H9 (cell line): ENCODE data around the gene MYL11. TPM values are rescaled to one million over a fixed set of nuclear protein-coding genes. Genes with fewer than 3 reads are reported as not detected.

Source experiments
- DNase-seq: peaks from one replicate; pipeline ENCODE4 v3.0.0-alpha.2; 2017
- H2AFZ ChIP-seq: one replicate; pipeline ENCODE4 v1.6.1; 2013; ENCODE audit warnings: mild to moderate bottlenecking, low read length, control low read depth, moderate library complexity
- H2AK5ac ChIP-seq: 2 replicates; pipeline ENCODE4 v1.6.1; 2013; ENCODE audit warnings: low read length, control low read depth, mixed read lengths; ENCODE audit not compliant: insufficient read length
- H2BK120ac ChIP-seq: one replicate; pipeline ENCODE4 v1.6.1; 2013; ENCODE audit warnings: low read depth, mild to moderate bottlenecking, low read length, control low read depth, inconsistent platforms; ENCODE audit not compliant: poor library complexity, severe bottlenecking
- H2BK12ac ChIP-seq: 2 replicates; pipeline ENCODE4 v1.6.1; 2013; ENCODE audit warnings: low read length, control low read depth, mixed read lengths, low read depth; ENCODE audit not compliant: insufficient read length
- H2BK15ac ChIP-seq: 2 replicates; pipeline ENCODE4 v1.6.1; 2013; ENCODE audit warnings: low read depth, low read length, control low read depth
- H2BK20ac ChIP-seq: one replicate; pipeline ENCODE4 v1.6.1; 2013; ENCODE audit warnings: low read depth, mild to moderate bottlenecking, low read length, control low read depth, inconsistent platforms; ENCODE audit not compliant: poor library complexity, severe bottlenecking
- H2BK5ac ChIP-seq: 2 replicates; pipeline ENCODE4 v1.6.1; 2013; ENCODE audit warnings: low read length, control low read depth, mixed read lengths; ENCODE audit not compliant: insufficient read length
- H3K14ac ChIP-seq: 2 replicates; pipeline ENCODE4 v1.6.1; 2013; ENCODE audit warnings: low read length, control low read depth; ENCODE audit not compliant: insufficient read depth
- H3K18ac ChIP-seq: 2 replicates; pipeline ENCODE4 v1.6.1; 2013; ENCODE audit warnings: low read depth, mild to moderate bottlenecking, mixed read lengths, low read length, control low read depth; ENCODE audit not compliant: insufficient read length
- H3K23ac ChIP-seq: 2 replicates; pipeline ENCODE4 v1.6.1; 2013; ENCODE audit warnings: low read length, control low read depth, mixed read lengths, low read depth; ENCODE audit not compliant: insufficient read length
- H3K23me2 ChIP-seq: 2 replicates; pipeline ENCODE4 v1.6.1; 2013; ENCODE audit warnings: low read depth, mild to moderate bottlenecking, mixed read lengths, low read length, control low read depth; ENCODE audit not compliant: insufficient read length, poor library complexity, severe bottlenecking
- H3K27ac ChIP-seq: 2 replicates; pipeline ENCODE4 v1.5.1; 2013; ENCODE audit warnings: low read length, control low read depth, mixed read lengths, low read depth; ENCODE audit not compliant: insufficient read length
- H3K27me3 ChIP-seq: 2 replicates; pipeline ENCODE4 v1.6.1; 2013; ENCODE audit warnings: low read length, control low read depth, inconsistent platforms; ENCODE audit not compliant: insufficient read depth
- H3K4ac ChIP-seq: 2 replicates; pipeline ENCODE4 v1.6.1; 2013; ENCODE audit warnings: low read depth, mild to moderate bottlenecking, control low read depth, inconsistent platforms, low read length, moderate library complexity
- H3K4me1 ChIP-seq: 2 replicates; pipeline ENCODE4 v1.6.1; 2013; ENCODE audit warnings: low read length, control low read depth, inconsistent platforms; ENCODE audit not compliant: insufficient read depth
- H3K4me2 ChIP-seq: 2 replicates; pipeline ENCODE4 v1.6.1; 2013; ENCODE audit warnings: low read length, control low read depth, mixed read lengths; ENCODE audit not compliant: insufficient read length, insufficient read depth
- H3K56ac ChIP-seq: 2 replicates; pipeline ENCODE4 v1.6.1; 2013; ENCODE audit warnings: low read depth, mild to moderate bottlenecking, mixed read lengths, low read length, control low read depth; ENCODE audit not compliant: insufficient read length
- H3K79me1 ChIP-seq: 2 replicates; pipeline ENCODE4 v1.6.1; 2013; ENCODE audit warnings: low read depth, mild to moderate bottlenecking, moderate library complexity, low read length, control low read depth, inconsistent platforms; ENCODE audit not compliant: insufficient read depth, poor library complexity, severe bottlenecking
- H3K79me2 ChIP-seq: 2 replicates; pipeline ENCODE4 v1.6.1; 2013; ENCODE audit warnings: low read length, control low read depth, inconsistent platforms; ENCODE audit not compliant: insufficient read depth
- H3K9ac ChIP-seq: 2 replicates; pipeline ENCODE4 v1.6.1; 2013; ENCODE audit warnings: low read length, control low read depth, mixed read lengths; ENCODE audit not compliant: insufficient read length; ENCODE audit errors: extremely low read depth
- H3K9me3 ChIP-seq: one replicate; pipeline ENCODE4 v1.6.1; 2013; ENCODE audit warnings: low read depth, low read length, inconsistent platforms; ENCODE audit not compliant: control insufficient read depth
- H3T11ph ChIP-seq: one replicate; pipeline ENCODE4 v1.6.1; 2013; ENCODE audit warnings: mild to moderate bottlenecking, low read length, control low read depth, inconsistent platforms
- H4K20me1 ChIP-seq: one replicate; pipeline ENCODE4 v1.6.1; 2013; ENCODE audit not compliant: control insufficient read depth, insufficient read length, insufficient read depth
- H4K5ac ChIP-seq: 2 replicates; pipeline ENCODE4 v1.6.1; 2013; ENCODE audit warnings: low read depth, mild to moderate bottlenecking, mixed read lengths, low read length, control low read depth; ENCODE audit not compliant: insufficient read length
- H4K8ac ChIP-seq: replicated peaks from 2 replicates; pipeline ENCODE4 v1.6.1; 2013; ENCODE audit warnings: low read length, control low read depth, mixed read lengths, low read depth; ENCODE audit not compliant: insufficient read length
- H4K91ac ChIP-seq: 2 replicates; pipeline ENCODE4 v1.6.1; 2013; ENCODE audit warnings: low read depth, mild to moderate bottlenecking, moderate library complexity, mixed read lengths, low read length, control low read depth; ENCODE audit not compliant: insufficient read length
- H3K27ac Mint-ChIP-seq, 3 experiments: 2 replicates in 2 of 3; 3 replicates in 1 of 3; pipeline ENCODE4 v1.8.0; 2020 to 2021; ENCODE audit warnings: mixed read lengths in 3 of 3, mild to moderate bottlenecking in 1 of 3, moderate library complexity in 1 of 3
- H3K27me3 Mint-ChIP-seq: 2 replicates; pipeline ENCODE4 v1.8.0; 2021; ENCODE audit warnings: low read depth, mild to moderate bottlenecking, moderate library complexity, mixed read lengths
- H3K36me3 Mint-ChIP-seq, 3 experiments: 2 replicates in 2 of 3; 3 replicates in 1 of 3; pipeline ENCODE4 v1.8.0; 2020 to 2021; ENCODE audit warnings: low read depth in 3 of 3, mixed read lengths in 3 of 3; ENCODE audit not compliant: insufficient read depth in 1 of 3
- H3K4me1 Mint-ChIP-seq, 2 experiments: 2 replicates each; pipeline ENCODE4 v1.8.0; 2020; ENCODE audit warnings: mixed read lengths in 2 of 2
- H3K4me3 Mint-ChIP-seq, 2 experiments: 2 replicates in 1 of 2; 3 replicates in 1 of 2; pipeline ENCODE4 v1.8.0; 2020 to 2021; ENCODE audit warnings: mild to moderate bottlenecking in 2 of 2, mixed read lengths in 2 of 2, moderate library complexity in 1 of 2
- H3K9me3 Mint-ChIP-seq, 2 experiments: 2 replicates in 1 of 2; 3 replicates in 1 of 2; pipeline ENCODE4 v1.8.0; 2020; ENCODE audit warnings: mild to moderate bottlenecking in 2 of 2, mixed read lengths in 2 of 2, moderate library complexity in 1 of 2
- CTCF ChIP-seq: fragments of 200-600 bp; sonication (generic); conservative IDR thresholded peaks from 3 replicates; pipeline ENCODE4 v1.8.0; 2021; ENCODE audit warnings: antibody characterized with exemption, mild to moderate bottlenecking
- WGBS: extraction: QIAGEN DNeasy Blood & Tissue Kit; methylation state at CpG from one replicate; pipeline ENCODE4 v1.1.7; 2013; ENCODE audit warnings: missing lambda C conversion rate, low lambda C conversion rate, mixed read lengths; ENCODE audit not compliant: insufficient read length; ENCODE audit errors: extremely low coverage; 5-methylcytosine and 5-hydroxymethylcytosine counted together
- total RNA-seq: library from RNA; stranded (reverse); gene quantifications from 2 replicates; pipeline ENCODE4 v1.2.1, GENCODE V29; 2021

Gene MYL11
- total RNA-seq, 1 experiment from 2014 or later = 0.70 TPM

- H2BK120ac ChIP-seq = no peak overlapping the region
- WGBS = no CpG with 5 or more reads among the region's 11 CpGs
- no peak overlapping the region for H2BK5ac ChIP-seq
- no peaks in the 10 kb centered on the region for H3K27me3 ChIP-seq
- H3K56ac ChIP-seq = no peak overlapping the region
- H2AK5ac ChIP-seq = no peak overlapping the region
- no peaks in the 10 kb centered on the region for H3K9me3 Mint-ChIP-seq
- H3K4me2 ChIP-seq = no peak overlapping the region
- no peak overlapping the region for H3K23ac ChIP-seq
- H3K36me3 Mint-ChIP-seq = peaks cover 25 to 56% (median 49%) of the 10 kb centered on the region in 3 experiments; a peak in 6 of 7 replicates
- H3K27me3 Mint-ChIP-seq = no peaks in the 10 kb centered on the region; the same call in 1 of the 2 replicates
- H4K8ac ChIP-seq = no peak overlapping the region
- H3T11ph ChIP-seq = no peak overlapping the region
- H4K5ac ChIP-seq = no peak overlapping the region
- H3K4me1 Mint-ChIP-seq = peaks cover 14 to 17% of the 10 kb centered on the region in 2 experiments
- DNase-seq = no peak
- no peak for TF ChIP-seq CTCF
- no peak overlapping the region for H3K27ac Mint-ChIP-seq
- no peak overlapping the region for H2AFZ ChIP-seq
- H4K20me1 ChIP-seq = no peaks in the 10 kb centered on the region
- H3K23me2 ChIP-seq = peaks cover 13% of the 10 kb centered on the region
- no peak overlapping the region for H4K91ac ChIP-seq
- H3K9me3 ChIP-seq = no peaks in the 10 kb centered on the region
- H2BK12ac ChIP-seq = no peak overlapping the region
- no peak overlapping the region for H3K27ac ChIP-seq
- H3K79me2 ChIP-seq = peaks cover 3% of the 10 kb centered on the region; the same call in 1 of the 2 replicates
- H3K79me1 ChIP-seq = peaks cover 8% of the 10 kb centered on the region
- no peak overlapping the region for H3K4ac ChIP-seq
- peak overlapping the region in 1 of 2 experiments; percentile 51; a peak in 1 of 5 replicates for H3K4me3 Mint-ChIP-seq
- H3K14ac ChIP-seq = no peak overlapping the region
- H3K4me1 ChIP-seq = no peaks in the 10 kb centered on the region
- no peak overlapping the region for H2BK15ac ChIP-seq
- H3K18ac ChIP-seq = no peak overlapping the region
- no peak overlapping the region for H2BK20ac ChIP-seq
- no peak overlapping the region for H3K9ac ChIP-seq
Observed at GRCh38 chr16:30351586-30352419, 22.8 kb upstream of the MYL11 start.
